ENCODE results near the gene CAMTA1.

DNA sequence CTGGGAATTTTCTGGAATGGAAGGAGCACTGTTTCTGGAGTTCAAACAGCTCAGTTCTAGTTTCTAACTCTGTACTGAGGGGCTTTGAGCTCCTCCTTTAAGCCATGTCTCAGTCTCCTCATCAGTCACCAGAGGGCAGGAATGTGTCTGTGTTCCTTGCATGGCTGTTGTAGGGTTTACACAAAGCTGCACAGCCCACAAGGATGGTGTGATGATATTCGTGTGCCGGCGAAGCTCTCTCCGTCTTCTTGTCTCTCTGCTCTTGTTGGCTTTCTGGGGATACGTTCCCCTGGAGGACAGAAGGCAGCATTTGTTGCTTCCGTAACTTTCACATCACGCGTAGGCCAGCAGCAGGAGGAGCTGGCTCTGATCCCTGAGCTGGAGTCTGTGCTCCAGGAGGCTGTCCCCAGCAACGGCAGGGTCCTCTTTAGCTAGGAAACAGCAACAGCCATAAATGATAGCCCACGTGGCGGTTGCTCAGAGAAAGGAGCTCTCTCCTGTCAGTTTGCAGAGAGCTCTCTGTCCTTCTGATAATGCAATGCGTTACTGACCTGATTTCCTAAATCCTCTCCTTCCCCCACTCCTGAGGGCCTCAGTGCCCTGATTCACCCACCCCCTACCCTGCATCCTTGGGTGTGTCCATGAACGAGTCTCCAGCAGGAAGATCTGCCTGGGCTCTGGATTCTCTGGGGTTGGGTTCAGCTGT, 796.7 kb downstream of the CAMTA1 start:
- TF ChIP-seq, protein P1, sequence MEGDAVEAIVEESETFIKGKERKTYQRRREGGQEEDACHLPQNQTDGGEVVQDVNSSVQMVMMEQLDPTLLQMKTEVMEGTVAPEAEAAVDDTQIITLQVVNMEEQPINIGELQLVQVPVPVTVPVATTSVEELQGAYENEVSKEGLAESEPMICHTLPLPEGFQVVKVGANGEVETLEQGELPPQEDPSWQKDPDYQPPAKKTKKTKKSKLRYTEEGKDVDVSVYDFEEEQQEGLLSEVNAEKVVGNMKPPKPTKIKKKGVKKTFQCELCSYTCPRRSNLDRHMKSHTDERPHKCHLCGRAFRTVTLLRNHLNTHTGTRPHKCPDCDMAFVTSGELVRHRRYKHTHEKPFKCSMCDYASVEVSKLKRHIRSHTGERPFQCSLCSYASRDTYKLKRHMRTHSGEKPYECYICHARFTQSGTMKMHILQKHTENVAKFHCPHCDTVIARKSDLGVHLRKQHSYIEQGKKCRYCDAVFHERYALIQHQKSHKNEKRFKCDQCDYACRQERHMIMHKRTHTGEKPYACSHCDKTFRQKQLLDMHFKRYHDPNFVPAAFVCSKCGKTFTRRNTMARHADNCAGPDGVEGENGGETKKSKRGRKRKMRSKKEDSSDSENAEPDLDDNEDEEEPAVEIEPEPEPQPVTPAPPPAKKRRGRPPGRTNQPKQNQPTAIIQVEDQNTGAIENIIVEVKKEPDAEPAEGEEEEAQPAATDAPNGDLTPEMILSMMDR (IDR thresholded peaks at IDR 0.05; ENCODE audit: low read depth, low read length, missing input control), result no peak
- TF ChIP-seq, protein P2, sequence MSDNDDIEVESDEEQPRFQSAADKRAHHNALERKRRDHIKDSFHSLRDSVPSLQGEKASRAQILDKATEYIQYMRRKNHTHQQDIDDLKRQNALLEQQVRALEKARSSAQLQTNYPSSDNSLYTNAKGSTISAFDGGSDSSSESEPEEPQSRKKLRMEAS (IDR thresholded peaks at IDR 0.05), result no peak
- TF ChIP-seq, protein P3, sequence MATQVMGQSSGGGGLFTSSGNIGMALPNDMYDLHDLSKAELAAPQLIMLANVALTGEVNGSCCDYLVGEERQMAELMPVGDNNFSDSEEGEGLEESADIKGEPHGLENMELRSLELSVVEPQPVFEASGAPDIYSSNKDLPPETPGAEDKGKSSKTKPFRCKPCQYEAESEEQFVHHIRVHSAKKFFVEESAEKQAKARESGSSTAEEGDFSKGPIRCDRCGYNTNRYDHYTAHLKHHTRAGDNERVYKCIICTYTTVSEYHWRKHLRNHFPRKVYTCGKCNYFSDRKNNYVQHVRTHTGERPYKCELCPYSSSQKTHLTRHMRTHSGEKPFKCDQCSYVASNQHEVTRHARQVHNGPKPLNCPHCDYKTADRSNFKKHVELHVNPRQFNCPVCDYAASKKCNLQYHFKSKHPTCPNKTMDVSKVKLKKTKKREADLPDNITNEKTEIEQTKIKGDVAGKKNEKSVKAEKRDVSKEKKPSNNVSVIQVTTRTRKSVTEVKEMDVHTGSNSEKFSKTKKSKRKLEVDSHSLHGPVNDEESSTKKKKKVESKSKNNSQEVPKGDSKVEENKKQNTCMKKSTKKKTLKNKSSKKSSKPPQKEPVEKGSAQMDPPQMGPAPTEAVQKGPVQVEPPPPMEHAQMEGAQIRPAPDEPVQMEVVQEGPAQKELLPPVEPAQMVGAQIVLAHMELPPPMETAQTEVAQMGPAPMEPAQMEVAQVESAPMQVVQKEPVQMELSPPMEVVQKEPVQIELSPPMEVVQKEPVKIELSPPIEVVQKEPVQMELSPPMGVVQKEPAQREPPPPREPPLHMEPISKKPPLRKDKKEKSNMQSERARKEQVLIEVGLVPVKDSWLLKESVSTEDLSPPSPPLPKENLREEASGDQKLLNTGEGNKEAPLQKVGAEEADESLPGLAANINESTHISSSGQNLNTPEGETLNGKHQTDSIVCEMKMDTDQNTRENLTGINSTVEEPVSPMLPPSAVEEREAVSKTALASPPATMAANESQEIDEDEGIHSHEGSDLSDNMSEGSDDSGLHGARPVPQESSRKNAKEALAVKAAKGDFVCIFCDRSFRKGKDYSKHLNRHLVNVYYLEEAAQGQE (IDR thresholded peaks at IDR 0.05), result no peak
- no peak for TF ChIP-seq JUND (IDR thresholded peaks at IDR 0.05)
- TF ChIP-seq YY1 (IDR thresholded peaks at IDR 0.05), result no peak
- TF ChIP-seq TAF1 (conservative IDR thresholded peaks at IDR 0.05), result no peak
- TF ChIP-seq FOXA2 (IDR thresholded peaks at IDR 0.05), result no peak

Data from liver (tissue), 3 donors.